ENCODE measurements around the gene NMT1.

DNA sequence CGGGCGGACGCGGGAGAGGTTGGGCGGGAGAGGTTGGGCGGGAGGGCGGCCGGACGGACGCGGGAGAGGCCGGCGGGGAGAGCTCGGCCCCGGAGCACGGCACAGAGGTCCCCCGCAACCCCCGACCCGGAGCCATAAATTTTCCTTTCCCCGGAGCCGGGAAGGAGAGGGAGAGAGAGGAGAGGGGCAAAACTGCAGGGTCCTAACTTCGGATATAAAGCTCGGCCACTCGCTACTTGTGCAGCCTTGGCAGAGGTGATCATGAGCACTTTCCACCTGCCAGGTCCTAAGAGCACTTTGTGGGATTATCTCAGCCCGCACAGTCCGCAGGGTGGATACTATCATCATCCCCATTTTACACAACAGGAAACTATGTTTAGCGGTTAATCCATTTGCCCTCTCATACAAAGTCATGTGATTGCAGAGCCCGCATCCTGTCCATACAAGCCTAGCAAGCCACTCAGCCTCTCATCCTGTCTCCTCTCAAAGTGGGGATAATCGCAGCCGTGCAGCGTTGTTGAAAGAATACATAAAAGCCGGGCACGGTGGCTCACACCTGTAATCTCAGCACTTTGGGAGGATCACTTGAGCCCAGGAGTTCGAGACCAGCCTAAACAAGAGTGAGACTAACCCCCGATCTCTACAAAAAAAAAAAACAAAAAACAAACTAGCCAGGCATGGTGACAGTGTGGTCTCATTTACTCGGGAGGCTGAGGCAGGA lies 8.9 kb upstream of the NMT1 start:
- TF ChIP-seq, protein P1, sequence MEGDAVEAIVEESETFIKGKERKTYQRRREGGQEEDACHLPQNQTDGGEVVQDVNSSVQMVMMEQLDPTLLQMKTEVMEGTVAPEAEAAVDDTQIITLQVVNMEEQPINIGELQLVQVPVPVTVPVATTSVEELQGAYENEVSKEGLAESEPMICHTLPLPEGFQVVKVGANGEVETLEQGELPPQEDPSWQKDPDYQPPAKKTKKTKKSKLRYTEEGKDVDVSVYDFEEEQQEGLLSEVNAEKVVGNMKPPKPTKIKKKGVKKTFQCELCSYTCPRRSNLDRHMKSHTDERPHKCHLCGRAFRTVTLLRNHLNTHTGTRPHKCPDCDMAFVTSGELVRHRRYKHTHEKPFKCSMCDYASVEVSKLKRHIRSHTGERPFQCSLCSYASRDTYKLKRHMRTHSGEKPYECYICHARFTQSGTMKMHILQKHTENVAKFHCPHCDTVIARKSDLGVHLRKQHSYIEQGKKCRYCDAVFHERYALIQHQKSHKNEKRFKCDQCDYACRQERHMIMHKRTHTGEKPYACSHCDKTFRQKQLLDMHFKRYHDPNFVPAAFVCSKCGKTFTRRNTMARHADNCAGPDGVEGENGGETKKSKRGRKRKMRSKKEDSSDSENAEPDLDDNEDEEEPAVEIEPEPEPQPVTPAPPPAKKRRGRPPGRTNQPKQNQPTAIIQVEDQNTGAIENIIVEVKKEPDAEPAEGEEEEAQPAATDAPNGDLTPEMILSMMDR (IDR thresholded peaks at IDR 0.05; ENCODE audit: low read length) = no peak
- TF ChIP-seq EZH2phosphoT487 (IDR thresholded peaks at IDR 0.05; ENCODE audit: low read length) (no peak), EZH2 (optimal IDR thresholded peaks at IDR 0.05; ENCODE audit: low read depth, low read length) (no peak)

All from MM.1S (cell line).